KG1 (cell line): ENCODE measurements around the gene CEP89.
"Not testable (repeated sequence)": the region's sequence is repeated elsewhere in the genome, so short reads cannot be mapped to it uniquely, and the experiment has no call there.

Experiments
- DNase-seq: peaks from one replicate; lab custom pipeline; 2025; lab: John Stamatoyannopoulos, UW

The CEP89 gene

DNA sequence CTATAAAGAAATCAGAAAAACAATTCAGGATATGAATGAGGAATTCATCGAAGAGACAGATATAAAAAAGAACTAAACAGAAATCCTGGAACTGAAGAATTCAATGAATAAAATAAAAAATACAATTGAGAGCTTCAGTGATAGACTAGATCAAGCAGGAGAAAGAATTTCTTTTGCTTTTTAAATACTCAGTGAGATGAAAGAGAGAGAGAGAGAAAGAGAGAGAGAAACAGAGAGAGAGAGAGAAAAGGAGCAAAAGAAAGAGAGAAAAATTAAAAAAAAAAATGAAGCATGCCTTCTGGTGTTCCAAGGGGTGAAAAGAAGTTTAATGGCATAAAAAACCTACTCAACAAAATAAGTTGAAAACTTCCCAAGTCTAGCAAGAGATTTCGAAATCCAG, 80.1 kb downstream of the CEP89 start:
- no peak for DNase-seq

DNA sequence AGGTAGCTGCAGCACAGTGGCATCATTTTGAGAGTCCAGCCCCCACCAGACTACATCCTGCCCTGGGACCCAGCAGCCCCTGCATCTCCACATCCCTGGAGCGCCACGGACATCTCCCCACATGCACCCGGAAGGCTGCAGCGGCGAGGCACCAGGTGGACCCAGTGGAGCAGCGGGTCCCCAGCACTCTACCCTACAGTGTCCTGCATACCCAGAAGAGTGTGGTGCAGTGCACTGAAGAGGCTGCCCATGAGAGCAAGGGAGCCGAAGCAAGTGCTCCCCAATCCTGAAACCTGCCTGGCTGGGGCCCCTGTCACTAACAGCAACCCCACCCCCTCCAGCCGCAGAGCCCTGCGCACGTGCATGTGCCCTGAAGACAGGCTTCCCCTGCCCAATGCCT, 80.9 kb downstream of the CEP89 start:
- DNase-seq, result no peak

DNA sequence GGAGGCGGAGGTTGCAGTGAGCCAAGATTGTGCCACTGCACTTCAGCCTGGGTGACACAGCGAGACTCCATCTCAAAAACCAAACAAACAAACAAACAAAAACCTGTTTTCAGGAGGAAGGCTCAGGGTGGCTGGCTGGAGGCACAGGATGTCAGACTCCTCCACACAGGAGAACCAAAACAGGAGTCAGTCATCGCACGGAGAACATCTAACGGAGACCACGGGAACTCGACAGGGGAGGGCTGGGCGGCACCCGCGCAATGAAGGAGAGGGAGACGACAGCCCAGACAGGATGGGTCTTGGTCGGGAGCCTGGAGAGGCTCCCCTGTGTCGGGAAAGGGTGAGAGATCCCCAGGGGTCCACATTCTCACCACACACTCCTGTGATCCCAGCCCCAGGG, 81.4 kb downstream of the CEP89 start:
- no peak for DNase-seq

DNA sequence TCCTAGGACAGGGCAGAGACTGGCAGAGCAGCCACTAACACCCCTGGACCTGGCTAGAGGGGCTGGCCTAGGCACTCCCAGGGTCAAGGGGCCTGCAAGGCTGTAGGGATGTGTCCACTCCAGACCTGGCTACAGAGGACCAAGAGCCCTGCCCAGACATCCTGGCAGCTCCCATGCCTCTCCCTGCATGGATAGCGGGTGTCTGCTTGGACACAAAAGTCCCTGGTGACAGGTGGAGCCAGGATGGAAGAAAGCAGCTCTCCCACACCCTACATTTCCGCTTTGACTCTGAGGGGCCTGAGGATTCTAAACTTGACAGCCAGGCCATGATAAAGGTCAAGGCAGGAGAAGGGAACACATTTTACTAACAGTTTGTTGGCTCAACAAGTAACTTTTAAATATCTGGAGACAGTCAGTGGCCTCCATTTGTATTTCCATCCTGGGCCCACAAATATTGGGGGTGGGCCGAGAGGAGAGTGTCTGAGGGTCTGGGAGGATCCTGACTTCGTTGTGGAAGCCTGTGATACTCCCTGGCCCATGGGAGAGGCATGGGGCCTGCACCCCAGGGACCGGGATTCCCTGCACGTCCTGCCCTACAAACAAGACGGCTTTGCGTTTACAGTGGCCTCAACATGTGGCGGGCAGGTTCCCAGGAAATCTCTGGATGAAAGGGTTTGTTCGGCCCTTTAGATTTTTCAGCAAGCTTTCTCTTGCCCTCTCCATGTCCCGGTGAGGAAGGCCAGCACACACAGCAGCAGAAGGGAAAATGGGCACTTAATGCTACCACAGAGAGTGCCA, 82.4 kb downstream of the CEP89 start:
- DNase-seq, result no peak

DNA sequence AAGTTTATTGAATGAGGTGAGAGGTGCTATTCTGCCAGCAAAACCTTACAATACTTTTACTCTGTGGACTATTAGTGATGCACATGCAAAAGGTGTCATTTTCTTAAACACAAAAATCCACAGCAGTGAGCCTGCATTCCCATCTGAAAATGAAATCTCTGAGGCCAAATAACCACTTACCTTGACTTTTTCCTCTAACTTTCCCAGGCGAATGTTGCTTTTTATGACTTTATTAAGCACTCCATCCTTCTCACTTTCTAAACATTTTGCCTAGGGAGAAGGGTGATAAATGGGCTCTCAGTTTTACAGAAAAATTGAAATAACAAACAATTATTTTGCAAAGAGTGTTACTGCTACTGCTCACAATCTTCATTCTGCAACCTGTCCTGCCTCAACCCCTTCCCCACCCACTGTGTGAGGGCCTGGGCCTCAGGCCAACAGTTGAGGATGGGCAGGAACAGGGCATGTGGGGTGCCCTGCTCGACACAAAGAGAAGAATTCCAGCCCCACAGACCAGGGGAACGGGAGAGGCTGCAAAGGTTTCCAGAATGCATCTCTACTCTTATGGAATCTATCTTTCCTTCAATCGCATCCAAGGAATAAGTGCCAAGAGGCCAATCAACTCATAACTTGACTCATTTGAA, 84.1 kb downstream of the CEP89 start:
- no peak for DNase-seq

DNA sequence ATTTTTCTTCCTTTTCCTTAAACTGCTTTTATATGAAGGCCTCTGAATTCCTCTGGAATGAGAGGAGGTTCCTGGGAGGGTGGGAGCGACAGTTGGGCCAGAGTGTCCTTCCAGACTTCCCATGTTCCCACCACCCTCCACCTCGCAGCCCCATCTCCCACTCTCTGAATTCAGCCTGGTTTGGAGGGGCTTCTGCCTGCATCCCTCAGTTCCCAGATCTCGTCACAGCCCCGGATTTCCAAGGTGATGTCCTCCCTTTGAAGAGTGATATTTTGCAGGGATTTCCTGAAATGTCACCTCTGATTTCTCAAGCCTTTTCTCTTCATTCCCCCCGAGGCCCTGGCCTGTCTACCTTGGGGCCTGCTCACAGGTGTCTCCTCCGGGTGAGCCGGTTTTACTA, 85.5 kb downstream of the CEP89 start:
- no peak for DNase-seq

DNA sequence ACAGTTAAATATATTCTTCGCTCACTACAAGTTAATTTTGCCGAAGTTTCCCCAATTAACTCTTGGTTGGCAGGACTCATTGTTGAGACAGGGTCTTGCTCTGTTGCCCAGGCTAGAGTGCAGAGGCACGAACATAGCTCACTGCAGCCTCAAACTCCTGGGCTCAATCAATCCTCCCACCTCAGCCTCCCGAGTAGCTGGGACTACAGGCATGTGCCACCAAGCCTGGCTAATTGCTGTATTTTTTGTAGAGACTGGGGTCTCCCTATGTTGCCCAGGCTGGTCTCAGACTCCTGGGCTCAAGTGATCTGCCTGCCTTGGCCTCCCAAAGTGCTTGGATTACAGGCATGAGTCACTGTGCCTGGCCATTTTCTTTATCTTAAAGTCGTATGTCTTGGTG, 86.5 kb downstream of the CEP89 start:
- not testable (repeated sequence) for DNase-seq

DNA sequence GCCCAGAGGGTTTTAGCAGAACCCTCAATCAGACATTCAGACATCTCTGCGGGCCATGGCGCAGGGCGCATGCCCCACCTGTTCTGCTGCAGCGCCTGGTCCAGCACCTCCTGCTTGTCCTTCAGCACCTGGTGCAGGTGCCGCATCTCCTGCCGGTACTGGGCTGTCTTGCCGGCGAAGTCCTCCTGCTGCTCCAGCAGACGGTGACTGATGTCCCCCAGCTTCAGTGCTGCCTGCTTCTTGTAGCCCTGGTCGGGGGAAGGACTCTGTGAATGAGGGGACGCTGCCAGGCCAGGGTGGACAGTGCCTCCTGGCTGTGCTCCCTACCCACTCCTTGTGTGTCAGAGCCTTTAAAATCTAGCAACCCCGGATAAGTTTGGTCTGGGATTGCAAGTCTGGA, 90.0 kb downstream of the CEP89 start:
- DNase-seq, result no peak

DNA sequence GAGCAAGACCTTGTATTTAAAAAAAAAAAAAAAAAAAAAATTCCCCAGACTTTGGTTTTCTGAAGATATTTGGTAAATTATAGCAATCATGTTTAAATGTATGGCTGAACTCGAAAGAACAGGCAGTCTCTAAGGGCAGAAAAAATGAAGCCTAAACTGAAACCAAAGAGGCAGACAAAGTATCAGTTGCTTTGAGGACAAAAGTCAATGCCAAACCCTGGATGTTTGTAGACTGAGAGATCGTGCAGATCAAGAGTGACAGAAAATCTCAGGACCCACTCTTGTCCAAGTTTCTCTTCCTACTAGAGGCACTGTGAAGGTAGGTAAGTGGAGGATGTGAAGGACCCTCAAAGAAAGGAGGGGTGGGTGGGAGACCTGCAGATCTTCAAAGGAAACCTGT, 91.1 kb downstream of the CEP89 start:
- DNase-seq, result no peak

DNA sequence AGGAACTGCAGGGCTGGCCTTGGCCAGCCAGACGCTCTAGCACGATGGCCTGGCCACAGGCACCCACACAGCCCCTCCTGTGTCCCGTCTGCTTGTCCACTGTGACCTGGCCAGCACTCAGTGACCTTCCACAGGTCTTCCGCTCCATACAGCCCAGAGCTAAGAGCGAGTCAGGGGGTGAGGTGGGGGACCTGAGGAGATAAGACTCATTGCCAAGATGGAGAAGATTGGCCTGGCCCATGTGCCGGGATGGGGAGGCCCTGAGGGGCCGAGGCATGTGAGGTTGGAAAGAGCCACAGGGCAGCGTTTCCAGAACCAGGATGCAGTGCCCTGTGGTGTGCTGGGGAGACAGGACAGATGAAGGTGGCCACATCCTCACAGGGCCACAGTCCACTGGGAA, 92.0 kb downstream of the CEP89 start:
- DNase-seq, result no peak

DNA sequence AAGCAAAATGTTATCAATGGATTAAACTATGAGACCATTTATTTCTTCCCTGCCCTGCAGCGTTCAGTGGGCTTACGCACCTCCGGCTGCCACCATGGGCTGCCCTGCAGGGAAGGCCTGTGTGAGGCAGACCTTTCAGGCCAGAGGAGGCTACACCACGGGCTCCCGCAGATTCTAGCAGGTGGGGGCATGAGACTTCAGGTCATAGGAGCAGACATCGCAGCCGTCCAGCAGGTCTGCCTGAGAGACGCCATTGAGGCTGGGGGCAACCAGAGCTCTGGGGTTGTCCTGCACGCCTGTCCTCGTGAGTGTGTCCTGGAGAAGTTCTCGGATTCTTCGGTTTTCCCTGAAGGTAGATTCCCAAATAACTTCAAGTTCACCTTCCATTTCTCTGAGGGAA, 92.8 kb downstream of the CEP89 start:
- no peak for DNase-seq

DNA sequence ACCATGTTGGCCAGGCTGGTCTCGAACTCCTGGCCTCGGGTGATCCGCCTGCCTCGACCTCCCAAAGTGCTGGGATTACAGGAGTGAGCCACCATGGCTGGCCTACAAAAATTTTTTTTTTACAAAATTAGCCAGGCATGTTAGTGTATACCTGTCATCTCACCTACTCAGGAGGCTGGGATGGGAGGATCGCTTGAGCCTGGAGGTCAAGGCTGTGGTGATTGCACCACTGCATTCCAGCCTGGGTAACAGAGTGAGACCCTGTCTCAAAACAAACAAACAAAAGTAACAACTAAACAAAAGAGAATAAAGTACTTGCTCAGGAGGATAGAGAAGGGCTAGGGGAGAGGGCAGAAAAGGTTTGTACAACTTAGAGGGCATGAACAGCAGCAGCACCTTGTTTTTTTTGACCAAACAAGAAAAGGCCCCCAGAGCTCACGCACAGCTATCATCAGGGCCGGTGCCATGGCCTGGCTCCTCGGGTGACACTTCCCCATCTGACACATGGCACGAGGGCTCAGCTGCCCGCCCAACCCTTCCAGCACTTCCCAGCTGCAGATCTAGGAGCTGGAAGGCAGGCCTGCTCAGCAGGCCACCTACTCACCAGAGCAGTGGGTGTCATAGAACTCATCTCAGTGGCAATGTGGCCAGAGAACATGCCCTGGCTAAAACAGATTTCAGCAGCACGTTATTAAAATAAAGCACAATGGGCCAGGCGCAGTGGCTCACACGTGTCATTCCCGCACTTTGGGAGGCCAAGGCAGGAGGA, 93.6 kb downstream of the CEP89 start:
- no peak for DNase-seq

DNA sequence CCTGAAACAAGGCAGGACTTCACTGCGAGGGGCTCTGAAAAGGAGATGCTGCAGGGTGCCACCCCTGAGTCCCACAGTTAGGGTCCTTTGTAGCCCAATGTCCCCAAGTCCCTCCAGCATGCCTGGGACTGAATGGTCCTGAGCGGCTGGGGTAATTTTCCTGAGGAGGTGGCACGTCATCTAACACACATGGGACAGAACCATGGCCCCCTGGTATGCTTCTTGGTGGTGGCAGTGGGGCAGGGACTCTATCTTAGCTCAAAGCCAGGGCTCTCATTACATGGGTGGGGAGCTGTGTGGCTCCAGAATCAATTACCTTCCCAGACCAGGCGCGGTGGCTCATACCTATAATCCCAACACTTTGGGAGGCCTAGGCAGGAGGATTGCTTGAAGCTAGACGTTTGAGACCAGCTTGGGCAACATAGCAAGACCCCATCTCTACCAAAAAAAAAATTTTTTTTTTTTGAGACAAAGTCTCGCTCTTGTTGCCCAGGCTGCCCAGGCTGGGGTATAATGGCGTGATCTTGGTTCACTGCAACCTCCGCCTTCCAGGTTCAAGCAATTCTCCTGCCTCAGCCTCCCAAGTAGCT, 94.3 kb downstream of the CEP89 start:
- no peak for DNase-seq

DNA sequence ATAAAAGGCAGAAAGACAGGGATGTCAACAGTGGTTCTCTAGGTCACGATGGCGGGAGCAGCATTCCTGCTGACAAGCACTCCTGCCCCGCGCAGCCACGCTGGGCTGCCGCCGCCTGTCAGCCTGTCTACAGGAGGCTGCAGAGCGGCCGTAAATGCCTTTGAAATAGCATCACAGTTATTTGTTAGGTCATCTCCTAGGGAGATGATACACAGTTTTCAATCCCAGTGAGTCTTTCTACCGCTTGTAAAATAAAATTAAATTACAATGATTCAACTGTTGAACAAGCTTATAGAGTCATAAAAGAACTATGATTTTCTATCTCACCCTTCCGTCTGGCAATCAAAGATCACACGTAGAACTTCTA, 94.9 kb downstream of the CEP89 start:
- DNase-seq, result no peak

DNA sequence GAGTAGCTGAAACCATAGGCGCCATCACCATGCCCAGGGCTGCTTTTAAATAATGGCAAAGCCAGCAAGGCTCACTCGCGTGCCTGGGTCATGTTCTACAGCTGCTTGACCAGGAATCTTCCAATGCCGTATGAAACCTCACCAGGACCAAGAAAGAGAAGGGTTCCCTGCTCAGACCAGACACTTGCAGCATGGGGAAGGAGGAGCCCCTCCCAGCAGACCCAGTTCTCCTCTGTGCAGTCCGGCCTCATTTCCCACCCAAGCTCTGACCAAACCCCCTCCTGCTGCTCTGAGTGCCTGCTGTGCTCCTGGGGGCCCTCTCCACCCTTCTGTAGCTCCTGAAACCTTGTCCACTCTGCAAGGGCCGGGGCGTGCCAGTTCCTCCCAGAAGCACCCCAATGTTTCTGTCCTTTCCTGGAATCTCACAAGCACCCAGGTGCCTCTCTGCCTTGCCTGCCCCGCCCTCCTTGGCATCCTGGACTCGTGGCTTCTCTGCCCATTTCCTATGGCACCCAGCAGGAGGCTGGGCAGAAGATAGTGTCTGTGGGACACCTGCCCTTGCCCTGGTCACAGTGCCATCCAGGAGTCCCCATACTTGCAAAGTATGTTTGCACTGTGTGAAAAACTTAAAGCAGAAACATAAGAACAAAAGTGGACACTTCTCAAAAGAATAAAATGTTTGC, 95.4 kb downstream of the CEP89 start:
- no peak for DNase-seq

DNA sequence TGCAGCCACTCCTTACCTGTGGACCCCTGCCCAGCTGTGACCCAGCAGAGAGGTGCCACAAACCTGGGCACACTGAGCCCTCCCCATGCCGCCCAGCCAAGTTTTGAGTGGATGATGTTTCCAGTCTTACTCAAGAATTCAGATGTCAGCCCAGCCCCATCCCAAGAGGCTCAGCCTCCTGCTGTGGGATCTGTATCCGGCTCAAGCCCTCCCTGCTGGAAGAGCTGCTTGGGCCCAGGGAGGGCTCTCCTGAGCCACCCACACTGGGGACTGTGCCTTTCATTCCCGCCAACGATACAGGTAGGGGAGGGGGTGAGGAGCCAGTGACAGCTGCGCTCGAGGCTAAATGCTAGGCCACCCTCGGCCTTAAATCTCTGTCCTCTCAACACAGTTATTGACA, 96.3 kb downstream of the CEP89 start:
- no peak for DNase-seq

DNA sequence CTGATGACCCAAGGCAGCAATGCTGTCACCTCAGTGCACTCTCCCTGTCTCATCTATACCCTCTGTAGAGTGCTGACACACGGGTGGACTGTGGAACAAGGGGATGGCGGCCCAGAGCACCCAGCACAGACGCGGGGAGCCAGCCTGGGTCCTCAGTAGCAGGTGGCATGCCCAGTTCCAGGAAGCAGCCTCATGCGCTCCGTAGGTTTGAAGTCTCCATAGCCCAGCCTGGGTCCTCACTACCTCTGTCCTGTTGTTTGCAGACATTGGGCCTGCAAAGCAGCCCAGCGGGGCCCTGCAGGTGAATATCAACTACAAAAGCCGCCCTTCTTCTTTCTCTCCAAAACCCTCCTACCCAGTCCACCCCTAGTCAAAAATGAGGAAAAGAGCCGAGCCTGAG, 97.2 kb downstream of the CEP89 start:
- no peak for DNase-seq

DNA sequence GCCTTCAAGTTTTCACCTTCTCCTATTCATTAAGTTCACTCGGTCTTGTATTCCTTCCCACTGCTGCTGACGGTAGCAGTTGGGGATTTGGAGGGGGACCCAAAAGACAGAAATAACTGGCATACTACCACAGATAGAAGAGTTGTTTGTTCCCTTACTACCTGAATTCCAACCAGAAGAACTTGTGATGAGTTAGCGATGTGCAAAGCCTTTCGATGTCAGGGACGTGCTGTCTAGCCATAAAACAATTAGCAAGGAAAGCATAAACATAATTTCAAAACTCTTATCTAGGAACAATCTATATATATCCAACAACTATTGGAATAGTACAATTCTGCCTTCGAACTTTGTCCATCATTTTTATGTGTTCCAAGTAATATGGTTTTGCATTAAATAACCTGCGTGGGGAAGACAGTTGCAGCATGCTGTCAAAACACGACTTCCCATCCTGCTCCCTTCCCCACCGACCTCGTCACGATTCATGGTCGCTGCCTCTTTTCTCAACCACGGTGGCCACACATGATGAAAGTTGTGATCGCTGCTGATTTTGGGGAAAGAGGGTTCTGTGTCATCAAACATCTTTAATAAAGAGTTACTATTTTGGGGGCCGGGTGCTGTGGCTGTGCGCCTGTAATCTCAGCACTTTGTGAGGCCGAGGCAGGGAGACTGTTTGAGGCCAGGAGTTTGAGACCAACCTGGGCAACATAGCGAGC, 98.4 kb downstream of the CEP89 start:
- no peak for DNase-seq

DNA sequence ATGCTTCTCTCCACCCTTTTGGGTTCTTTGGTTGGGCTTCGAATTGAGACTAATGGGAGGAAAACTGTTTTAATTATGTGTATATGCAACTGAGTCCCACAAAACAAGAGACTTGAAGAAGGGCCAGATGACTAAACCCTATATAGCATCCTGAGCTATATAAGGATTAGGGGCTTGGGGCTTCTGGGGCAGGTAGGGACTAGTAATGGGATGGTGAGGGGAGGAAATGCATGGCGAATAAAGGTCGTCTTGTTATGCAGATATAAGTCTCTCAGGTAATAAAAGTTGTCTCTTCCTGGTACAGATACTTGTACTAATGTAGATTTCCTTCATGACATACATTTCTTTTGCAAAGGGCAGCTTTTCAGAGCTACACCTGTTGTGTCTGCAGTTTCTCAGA, 99.4 kb downstream of the CEP89 start:
- no peak for DNase-seq

DNA sequence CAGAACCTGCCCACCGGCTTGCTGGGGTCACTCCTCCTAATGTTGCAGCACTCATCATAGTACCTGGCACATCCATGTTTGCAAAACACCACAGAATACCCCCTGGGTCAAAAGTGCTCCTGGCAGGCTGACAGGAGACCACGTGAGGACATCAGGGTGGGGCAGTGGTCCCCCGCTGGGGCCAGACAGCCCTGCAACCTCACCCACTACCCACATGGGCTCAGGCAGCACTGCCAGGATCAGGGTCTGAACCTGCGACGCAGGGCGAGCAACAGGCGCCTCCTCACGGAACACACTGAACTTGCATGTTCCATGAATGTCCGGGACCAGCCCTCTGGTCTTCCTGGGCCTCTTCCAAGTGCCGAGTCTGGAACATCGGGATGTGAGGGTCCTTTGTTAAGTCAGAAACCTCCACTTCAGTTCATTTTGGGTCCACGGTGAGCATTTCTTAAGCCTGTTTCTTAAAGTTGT, 100.7 kb downstream of the CEP89 start:
- DNase-seq, result no peak

DNA sequence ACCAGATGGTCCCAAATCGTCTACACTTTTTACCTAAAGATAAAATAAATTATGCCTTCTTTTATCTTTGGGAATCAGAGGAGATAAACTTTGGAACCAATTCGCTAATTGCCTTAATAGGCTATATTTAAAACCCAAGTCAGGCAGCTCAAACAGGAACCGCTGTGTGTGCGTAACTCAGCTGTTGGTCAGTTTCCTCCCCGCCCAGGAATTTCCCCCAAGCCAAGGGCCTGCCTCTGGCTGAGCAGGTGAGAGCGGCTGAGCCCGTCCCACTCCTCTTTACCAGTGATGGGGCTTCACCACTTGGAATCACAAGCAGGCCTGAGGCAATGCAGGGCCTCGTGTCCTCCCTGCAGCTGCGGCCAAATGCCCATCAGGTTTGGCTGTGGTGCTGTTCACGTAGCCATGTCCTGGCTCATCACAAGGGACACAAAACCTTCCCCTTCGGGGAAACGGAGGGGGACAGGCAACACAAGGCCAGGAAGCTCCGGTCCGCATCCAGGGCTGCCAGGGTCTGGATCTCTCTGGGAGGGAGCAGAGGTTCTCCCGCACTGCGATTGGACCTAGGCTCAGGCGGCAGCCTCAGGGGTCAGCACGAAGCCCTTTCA, 101.7 kb downstream of the CEP89 start:
- no peak for DNase-seq
